ENCODE results near the gene KIF23.
"Not testable (repeated sequence)": the region's sequence is repeated elsewhere in the genome, so short reads cannot be mapped to it uniquely, and the experiment has no call there.

The KIF23 gene

GRCh38 chr15:69380100-69380725, 33.9 kb upstream of the KIF23 start:
- no peak overlapping the region for H3K4me3 ChIP-seq (ENCODE audit: low read depth, low read length)
- no peak for TF ChIP-seq CTCF (IDR thresholded peaks at IDR 0.05; ENCODE audit: borderline replicate concordance, insufficient read depth, low read depth, low read length)

- TF ChIP-seq CTCF (IDR thresholded peaks at IDR 0.05; ENCODE audit: borderline replicate concordance, insufficient read depth, low read depth, low read length): no peak
- no peak overlapping the region for H3K4me3 ChIP-seq (ENCODE audit: low read depth, low read length)
These were observed 33.4 kb upstream of the KIF23 start for GRCh38 chr15:69380726-69381105.

- not testable (repeated sequence) for H3K4me3 ChIP-seq (ENCODE audit: low read depth, low read length)
These were observed 32.0 kb upstream of the KIF23 start for GRCh38 chr15:69382176-69382575.

- H3K4me3 ChIP-seq (ENCODE audit: low read depth, low read length): not testable (repeated sequence)
These were observed 30.1 kb upstream of the KIF23 start for GRCh38 chr15:69384066-69384465.

GRCh38 chr15:69384626-69385598, 29.2 kb upstream of the KIF23 start:
- H3K4me3 ChIP-seq (ENCODE audit: low read depth, low read length): no peak overlapping the region
- TF ChIP-seq CTCF (IDR thresholded peaks at IDR 0.05; ENCODE audit: borderline replicate concordance, insufficient read depth, low read depth, low read length): no peak

GRCh38 chr15:69385831-69386230, 28.3 kb upstream of the KIF23 start:
- TF ChIP-seq CTCF (IDR thresholded peaks at IDR 0.05; ENCODE audit: borderline replicate concordance, insufficient read depth, low read depth, low read length): no peak
- no peak overlapping the region for H3K4me3 ChIP-seq (ENCODE audit: low read depth, low read length)

- no peak overlapping the region for H3K4me3 ChIP-seq (ENCODE audit: low read depth, low read length)
- TF ChIP-seq CTCF (IDR thresholded peaks at IDR 0.05; ENCODE audit: borderline replicate concordance, insufficient read depth, low read depth, low read length): no peak
These were observed 27.9 kb upstream of the KIF23 start for GRCh38 chr15:69386284-69386683.

- no peak for TF ChIP-seq CTCF (IDR thresholded peaks at IDR 0.05; ENCODE audit: borderline replicate concordance, insufficient read depth, low read depth, low read length)
These were observed 25.9 kb upstream of the KIF23 start for GRCh38 chr15:69388260-69388705.

More at GRCh38 chr15:69388260-69388705, 25.9 kb upstream of the KIF23 start:
- no peak overlapping the region for H3K4me3 ChIP-seq (ENCODE audit: low read depth, low read length)
